IMR-90 (cell line): ENCODE measurements around the gene KCNQ1. TPM values are rescaled to one million over a fixed set of nuclear protein-coding genes. Genes with fewer than 3 reads are reported as not detected.

Experiments used
- ATAC-seq: fragments of 200-7000 bp; cut with Tn5 transposase; 2 replicates; pipeline ENCODE4 v1.9.1; 2020; ENCODE audit warnings: low read depth, mild to moderate bottlenecking, moderate library complexity
- BruUV-seq: library from RNA; stranded (reverse); fragments of 400-500 nt; replicated peaks from 2 replicates; lab custom pipeline; 2021; lab: Mats Ljungman, UMichigan
- CTCF ChIA-PET: fragments of 300-600 bp; formaldehyde crosslinking; extraction: SDS; loops from one replicate; lab custom pipeline; 2021; ENCODE audit warnings: antibody characterized with exemption; lab: Yijun Ruan, JAX
- POLR2A ChIA-PET: fragments of 300-600 bp; sonication (Branson Sonifier 250); formaldehyde crosslinking; loops from one replicate; lab custom pipeline; 2022; ENCODE audit warnings: antibody characterized with exemption; ENCODE audit not compliant: unreplicated experiment; lab: Charles Lee
- DNase-seq: peaks from one replicate; pipeline ENCODE4 v3.0.0; 2013
- H2AFZ ChIP-seq: replicated peaks from 2 replicates; pipeline ENCODE3; 2013; ENCODE audit warnings: low read length, mild to moderate bottlenecking; ENCODE audit not compliant: poor library complexity
- H2AK5ac ChIP-seq: 2 replicates; pipeline ENCODE4 v1.6.1; 2013; ENCODE audit warnings: low read depth, low read length, inconsistent platforms
- H2AK9ac ChIP-seq: replicated peaks from 2 replicates; pipeline ENCODE3; 2013; ENCODE audit warnings: mild to moderate bottlenecking, low read depth, low read length, moderate library complexity; ENCODE audit not compliant: poor library complexity
- H2BK120ac ChIP-seq: 2 replicates; pipeline ENCODE4 v1.6.1; 2013; ENCODE audit warnings: low read depth, low read length, inconsistent platforms
- H2BK15ac ChIP-seq: 3 replicates; pipeline ENCODE4 v1.6.1; 2013; ENCODE audit warnings: low read depth, low read length, inconsistent platforms
- H2BK20ac ChIP-seq: 2 replicates; pipeline ENCODE4 v1.6.1; 2013; ENCODE audit warnings: low read depth, mild to moderate bottlenecking, inconsistent platforms, low read length, moderate library complexity
- H2BK5ac ChIP-seq: 2 replicates; pipeline ENCODE4 v1.6.1; 2013; ENCODE audit warnings: mild to moderate bottlenecking, low read depth, low read length, inconsistent platforms; ENCODE audit not compliant: poor library complexity, severe bottlenecking
- H3K14ac ChIP-seq: replicated peaks from 2 replicates; pipeline ENCODE4 v1.6.1; 2013; ENCODE audit warnings: low read depth, low read length, inconsistent platforms
- H3K18ac ChIP-seq: 2 replicates; pipeline ENCODE4 v1.6.1; 2013; ENCODE audit warnings: low read depth, low read length, control low read depth
- H3K23ac ChIP-seq: 2 replicates; pipeline ENCODE4 v1.6.1; 2013; ENCODE audit warnings: low read depth, low read length, inconsistent platforms
- H3K27ac ChIP-seq: 2 replicates; pipeline ENCODE4 v1.5.1; 2013; ENCODE audit warnings: mild to moderate bottlenecking, control low read depth, low read length; ENCODE audit not compliant: insufficient read depth
- H3K27me3 ChIP-seq: 2 replicates; pipeline ENCODE4 v1.6.1; 2013; ENCODE audit warnings: low read length; ENCODE audit not compliant: control insufficient read depth, insufficient read depth
- H3K36me3 ChIP-seq: 2 replicates; pipeline ENCODE4 v1.6.1; 2013; ENCODE audit warnings: low read length, mixed read lengths; ENCODE audit not compliant: control insufficient read depth, insufficient read depth
- H3K4ac ChIP-seq: 2 replicates; pipeline ENCODE4 v1.6.1; 2013; ENCODE audit warnings: low read depth, low read length, inconsistent platforms
- H3K4me1 ChIP-seq: 2 replicates; pipeline ENCODE4 v1.6.1; 2013; ENCODE audit warnings: low read length, mixed read lengths; ENCODE audit not compliant: control insufficient read depth, insufficient read depth
- H3K4me2 ChIP-seq: 2 replicates; pipeline ENCODE4 v1.6.1; 2013; ENCODE audit warnings: low read depth, mild to moderate bottlenecking, control low read depth, low read length, moderate library complexity
- H3K4me3 ChIP-seq: 2 replicates; pipeline ENCODE4 v1.5.1; 2013; ENCODE audit warnings: low read depth, mild to moderate bottlenecking, control low read depth, low read length, moderate library complexity; ENCODE audit not compliant: insufficient read depth
- H3K56ac ChIP-seq: 2 replicates; pipeline ENCODE4 v1.6.1; 2013; ENCODE audit warnings: low read length, inconsistent platforms; ENCODE audit not compliant: insufficient read depth; ENCODE audit errors: extremely low read depth
- H3K79me1 ChIP-seq, 2 experiments: 2 replicates each; pipeline ENCODE4 v1.6.1; 2013; ENCODE audit warnings: low read length in 2 of 2, inconsistent platforms in 1 of 2, low read depth in 1 of 2
- H3K9ac ChIP-seq: 2 replicates; pipeline ENCODE4 v1.6.1; 2013; ENCODE audit warnings: low read depth, low read length, control low read depth
- H3K9me1 ChIP-seq: 2 replicates; pipeline ENCODE4 v1.6.1; 2013; ENCODE audit warnings: low read length, inconsistent platforms; ENCODE audit not compliant: insufficient read depth
- H3K9me3 ChIP-seq: 2 replicates; pipeline ENCODE4 v1.6.1; 2013; ENCODE audit warnings: low read length; ENCODE audit not compliant: control insufficient read depth, insufficient read depth
- H4K20me1 ChIP-seq: 2 replicates; pipeline ENCODE4 v1.6.1; 2013; ENCODE audit warnings: low read length, inconsistent platforms; ENCODE audit not compliant: insufficient read depth
- H4K5ac ChIP-seq: 2 replicates; pipeline ENCODE4 v1.6.1; 2013; ENCODE audit warnings: mild to moderate bottlenecking, low read depth, low read length, control low read depth
- H4K8ac ChIP-seq, 2 experiments: 2 replicates each; pipeline ENCODE4 v1.6.1; 2013; ENCODE audit warnings: low read depth in 2 of 2, low read length in 2 of 2, control low read depth in 1 of 2, inconsistent platforms in 1 of 2
- H4K91ac ChIP-seq: 2 replicates; pipeline ENCODE4 v1.6.1; 2013; ENCODE audit warnings: low read depth, low read length, inconsistent platforms; ENCODE audit not compliant: insufficient read depth
- BHLHE40 ChIP-seq: fragments of 150-350 bp; IDR thresholded peaks from 2 replicates; pipeline ENCODE4 v1.6.1; 2016; ENCODE audit warnings: mild to moderate bottlenecking, low read depth, low read length
- CEBPB ChIP-seq: IDR thresholded peaks from 2 replicates; pipeline ENCODE4 v1.6.1; 2012; ENCODE audit warnings: low read depth, low read length, improper control_type of control experiment
- CHD1 ChIP-seq: IDR thresholded peaks from 2 replicates; pipeline ENCODE4 v1.6.1; 2012; ENCODE audit warnings: low read depth, low read length, improper control_type of control experiment
- ELK1 ChIP-seq: fragments of 150-350 bp; IDR thresholded peaks from 2 replicates; pipeline ENCODE4 v1.6.1; 2016; ENCODE audit warnings: low read depth, mild to moderate bottlenecking, low read length, moderate library complexity, borderline replicate concordance
- MAFK ChIP-seq: IDR thresholded peaks from 2 replicates; pipeline ENCODE4 v1.6.1; 2012; ENCODE audit warnings: low read depth, low read length, improper control_type of control experiment
- MAZ ChIP-seq: IDR thresholded peaks from 2 replicates; pipeline ENCODE4 v1.6.1; 2012; ENCODE audit warnings: low read depth, mild to moderate bottlenecking, low read length, improper control_type of control experiment, moderate library complexity, borderline replicate concordance
- NFE2L2 ChIP-seq: fragments of 150-350 bp; IDR thresholded peaks from 2 replicates; pipeline ENCODE4 v1.6.1; 2016; ENCODE audit warnings: low read depth, mild to moderate bottlenecking, low read length
- POLR2A ChIP-seq: IDR thresholded peaks from 2 replicates; pipeline ENCODE4 v1.6.1; 2012; ENCODE audit warnings: mild to moderate bottlenecking, low read depth, low read length
- RFX5 ChIP-seq: IDR thresholded peaks from 2 replicates; pipeline ENCODE4 v1.8.0; 2012; ENCODE audit warnings: low read depth, mild to moderate bottlenecking, low read length, moderate library complexity
- SMC3 ChIP-seq: fragments of 150-350 bp; IDR thresholded peaks from 2 replicates; pipeline ENCODE4 v1.6.1; 2016; ENCODE audit warnings: low read depth, mild to moderate bottlenecking, antibody characterized with exemption, low read length, moderate library complexity
- USF2 ChIP-seq: fragments of 150-350 bp; IDR thresholded peaks from 2 replicates; pipeline ENCODE4 v1.6.1; 2017; ENCODE audit warnings: mild to moderate bottlenecking, antibody characterized with exemption, low read length, low read depth
- WGBS, 2 experiments: methylation state at CpG; one replicate each; pipeline versions ENCODE4 v1.1.5 to v1.1.7; 2013; ENCODE audit warnings: missing lambda C conversion rate in 2 of 2; ENCODE audit not compliant: insufficient read length in 1 of 2; ENCODE audit errors: extremely low coverage in 2 of 2; 5-methylcytosine and 5-hydroxymethylcytosine counted together
- dilution Hi-C: fragments of 300-500 bp; cut with HindIII; formaldehyde crosslinking; loops from one replicate; pipeline ENCODE4 v1.14.3; 2018; ENCODE audit warnings: low sequenced_read_pairs; ENCODE audit not compliant: unreplicated experiment
- in situ Hi-C: fragments of 300-500 bp; cut with MboI; formaldehyde crosslinking; loops from 3 replicates; pipeline ENCODE4 v1.14.3; 2019; ENCODE audit warnings: low sequenced_read_pairs, inconsistent platforms, mixed read lengths
- intact Hi-C: fragments of 100-400 bp; cut with micrococcal nuclease; formaldehyde crosslinking; loops from 2 replicates; pipeline ENCODE4 v1.10.0; 2022
- polyA plus RNA-seq, 3 experiments: library from polyadenylated mRNA; depleted of rRNA; stranded (reverse); fragments of >200 nt; gene quantifications; 2 replicates each; pipeline ENCODE4 v1.2.3, GENCODE V29; 2012; ENCODE audit warnings: low replicate concordance in 1 of 3
- total RNA-seq: library from RNA; depleted of rRNA; stranded (reverse); fragments of >200 nt; gene quantifications from 2 replicates; pipeline ENCODE4 v1.2.3, GENCODE V29; 2012

KCNQ1 gene
- total and polyA plus RNA-seq, 2 of the 4 experiments (the other 2 are of a cell fraction): 0.07 TPM; not detected in 1

- H3K27ac ChIP-seq: no peak overlapping the region
- H2BK15ac ChIP-seq: no peak overlapping the region
- DNase-seq (no peak), ATAC-seq (no peak)
- ChIA-PET CTCF (no interaction called here), POLR2A (no interaction called here)
- H4K8ac ChIP-seq: no peak overlapping the region
- H2AK9ac ChIP-seq: no peak overlapping the region
- dilution Hi-C loops (no loop called here), in situ Hi-C loops (no loop called here), intact Hi-C loops (no loop called here)
- no peak overlapping the region for H3K4ac ChIP-seq
- no peak overlapping the region for H4K5ac ChIP-seq
- no peaks in the 10 kb centered on the region for H3K4me1 ChIP-seq
- no peak for TF ChIP-seq MAFK
- TF ChIP-seq USF2: no peak
- TF ChIP-seq RFX5: no peak
- no peak for TF ChIP-seq BHLHE40
- TF ChIP-seq MAZ: no peak
- no peak for TF ChIP-seq CHD1
- TF ChIP-seq POLR2A: no peak
- TF ChIP-seq SMC3: no peak
- no peak for TF ChIP-seq NFE2L2
- TF ChIP-seq ELK1: no peak
- no peak for TF ChIP-seq CEBPB
- no peaks in the 10 kb centered on the region for H3K9me1 ChIP-seq
- H3K4me2 ChIP-seq: no peak overlapping the region
- no peaks in the 10 kb centered on the region for H3K79me1 ChIP-seq
- no peak overlapping the region for H3K4me3 ChIP-seq
- H2BK120ac ChIP-seq: no peak overlapping the region
- no peak overlapping the region for H3K23ac ChIP-seq
- no peak overlapping the region for H2AFZ ChIP-seq
- H2BK5ac ChIP-seq: no peak overlapping the region
- peaks cover 3% of the 10 kb centered on the region; the same call in 1 of the 2 replicates for H3K9me3 ChIP-seq
- H3K27me3 ChIP-seq: peaks cover 37% of the 10 kb centered on the region; the same call in 1 of the 2 replicates
- no peak overlapping the region for H3K14ac ChIP-seq
- H3K36me3 ChIP-seq: no peaks in the 10 kb centered on the region
- WGBS, 2 experiments: 80% methylated on average over 3 of the region's 20 CpGs; no CpG with 5 or more reads in 1 of the 2 experiments
- no peak overlapping the region for H4K91ac ChIP-seq
- no peak overlapping the region for H2BK20ac ChIP-seq
- no TSS peak for BruUV-seq
- H4K20me1 ChIP-seq: no peaks in the 10 kb centered on the region
- no peak overlapping the region for H3K56ac ChIP-seq
- H3K9ac ChIP-seq: no peak overlapping the region
- no peak overlapping the region for H3K18ac ChIP-seq
- H2AK5ac ChIP-seq: no peak overlapping the region
Observed at GRCh38 chr11:2465202-2466068, 20.6 kb downstream of the KCNQ1 start.
